ENCODE results near the gene MRAS.
A peak's percentile ranks its signal among the peaks of the same experiment; 100 is the strongest.

MRAS gene

GRCh38 chr3:138340511-138340910 lies 7.9 kb upstream of the MRAS start:
- DNase-seq = no peak

GRCh38 chr3:138344754-138345153 lies 3.6 kb upstream of the MRAS start:
- no peak for DNase-seq

GRCh38 chr3:138348754-138349739 lies 668 bp downstream of the MRAS start:
- peak in 17 of 51 donors; percentile 22 to 70 (median 52) for DNase-seq

- peak in 2 of 51 donors; percentile 28 to 70 for DNase-seq
Measured at GRCh38 chr3:138349926-138350665, 1.7 kb downstream of the MRAS start.

GRCh38 chr3:138351151-138351550 lies 2.8 kb downstream of the MRAS start:
- DNase-seq = no peak

- DNase-seq = no peak
Measured at GRCh38 chr3:138351916-138352550, 3.7 kb downstream of the MRAS start.

GRCh38 chr3:138354376-138354775 lies 6.0 kb downstream of the MRAS start:
- no peak for DNase-seq

- DNase-seq = no peak
Measured at GRCh38 chr3:138355071-138355470, 6.7 kb downstream of the MRAS start.

GRCh38 chr3:138356730-138357405 lies 8.5 kb downstream of the MRAS start:
- DNase-seq = peak in 22 of 51 donors; percentile 16 to 78 (median 39)

- peak in 6 of 51 donors; percentile 16 to 67 (median 20) for DNase-seq
Measured at GRCh38 chr3:138359148-138359918, 11.0 kb downstream of the MRAS start.

GRCh38 chr3:138359919-138360868 lies 11.8 kb downstream of the MRAS start:
- no peak for DNase-seq

- no peak for DNase-seq
Measured at GRCh38 chr3:138360869-138361525, 12.6 kb downstream of the MRAS start.

- no peak for DNase-seq
Measured at GRCh38 chr3:138361561-138361971, 13.2 kb downstream of the MRAS start.

- peak in 5 of 51 donors; percentile 18 to 67 (median 22) for DNase-seq
Measured at GRCh38 chr3:138362538-138362937, 14.2 kb downstream of the MRAS start.

- DNase-seq = no peak
Measured at GRCh38 chr3:138363322-138363721, 14.9 kb downstream of the MRAS start.

GRCh38 chr3:138364356-138365252 lies 16.2 kb downstream of the MRAS start:
- DNase-seq = no peak

GRCh38 chr3:138365253-138365555 lies 16.8 kb downstream of the MRAS start:
- DNase-seq = no peak

Measured in hypothalamus (tissue), 51 donors.